GM18499 (cell line): Measurements from ENCODE around the gene CPAMD8.
"Not testable (repeated sequence)": the region's sequence is repeated elsewhere in the genome, so short reads cannot be mapped to it uniquely, and the experiment has no call there.

ENCODE experiments used
- ATAC-seq: cut with Tn5 transposase; IDR thresholded peaks from one replicate; pipeline ENCODE4 v1.9.1; 2021; ENCODE audit warnings: moderate number of reproducible peaks; ENCODE audit not compliant: insufficient read depth, unreplicated experiment

Gene CPAMD8

DNA sequence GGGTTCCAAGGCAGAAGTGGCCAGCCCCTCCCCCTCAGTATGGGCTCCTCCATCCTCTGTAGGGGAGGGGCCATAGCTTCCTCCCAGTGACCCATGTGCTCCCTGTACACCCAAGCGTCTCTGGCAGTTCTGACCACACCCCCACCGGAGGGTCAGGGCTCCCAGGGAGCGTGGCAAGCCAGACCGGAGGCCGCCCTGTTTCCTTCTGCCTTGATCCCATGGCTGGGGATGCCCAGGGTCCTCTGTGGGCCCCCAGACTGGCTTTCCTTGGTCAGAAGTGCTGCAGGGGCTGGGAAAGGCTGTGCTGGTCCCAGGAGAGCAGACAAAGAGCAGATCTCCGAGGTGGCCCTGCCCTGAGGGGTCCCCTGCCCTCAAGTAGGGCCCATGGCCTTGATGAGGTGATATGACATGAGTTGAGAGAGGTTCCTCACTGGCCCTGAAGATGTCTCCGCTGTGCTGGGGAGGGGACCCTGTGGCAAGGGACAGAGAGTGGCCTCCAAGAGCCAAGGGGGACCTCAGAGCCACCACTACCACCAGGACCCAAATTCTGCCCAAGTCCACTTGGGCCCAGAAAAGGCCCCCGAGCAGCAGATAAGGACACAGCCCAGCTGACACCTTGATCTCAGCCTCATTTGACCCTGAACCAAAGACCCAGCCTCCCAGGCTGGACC is 145.6 kb downstream of the CPAMD8 start:
- ATAC-seq, result no peak

DNA sequence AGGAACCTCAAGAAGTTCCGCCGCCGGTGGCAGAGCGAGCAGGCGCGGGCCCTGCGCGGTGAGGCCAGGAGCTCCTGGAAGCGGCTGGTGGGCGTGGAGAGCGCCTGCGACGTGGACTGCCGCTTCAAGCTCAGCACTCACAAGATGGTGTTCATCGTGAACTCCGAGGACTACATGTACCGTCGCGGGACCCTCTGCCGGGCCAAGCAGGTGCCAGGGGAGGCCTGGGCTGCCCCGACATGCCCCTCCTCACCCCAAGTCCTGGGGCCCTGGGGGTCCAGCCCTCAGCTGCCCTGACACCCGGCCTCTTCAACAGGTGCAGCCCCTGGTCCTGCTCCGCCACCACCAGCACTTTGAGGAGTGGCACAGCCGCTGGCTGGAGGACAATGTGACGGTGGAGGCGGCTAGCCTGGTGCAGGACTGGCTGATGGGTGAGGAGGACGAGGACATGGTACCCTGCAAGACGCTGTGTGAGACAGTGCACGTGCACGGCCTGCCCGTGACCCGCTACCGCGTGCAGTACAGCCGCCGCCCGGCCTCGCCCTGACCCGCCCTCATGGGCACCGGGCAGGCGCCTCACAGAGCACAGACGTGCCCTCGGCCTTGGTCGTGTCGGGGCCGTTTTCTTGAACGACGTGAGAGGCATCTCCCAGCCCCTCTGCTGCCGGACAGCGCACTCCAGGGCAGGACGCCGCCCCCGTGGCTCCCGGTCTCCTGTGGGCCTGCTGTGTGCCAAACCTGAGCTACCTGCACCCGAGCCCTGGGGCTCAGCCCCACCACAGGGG is 148.2 kb downstream of the CPAMD8 start:
- no peak for ATAC-seq

DNA sequence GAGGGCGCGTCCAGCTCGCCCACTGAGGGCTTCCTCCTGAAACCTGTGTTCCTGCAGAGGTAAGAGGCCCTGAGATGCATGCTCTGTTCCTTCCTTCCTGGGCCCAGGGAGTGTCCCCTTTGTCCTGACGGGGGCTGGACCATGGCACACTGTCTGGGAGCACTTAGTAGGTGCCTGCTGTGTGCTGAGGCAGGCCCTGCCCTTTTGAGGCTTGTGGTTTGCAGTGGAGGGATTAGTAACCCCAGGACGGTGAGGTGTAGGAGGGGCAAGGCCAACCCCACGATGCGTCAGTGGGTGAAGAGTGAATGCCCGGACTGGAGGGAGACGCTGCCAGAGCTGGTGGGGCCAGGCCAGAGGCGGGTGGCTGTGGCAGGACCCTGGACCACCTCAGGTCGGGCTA is 149.0 kb downstream of the CPAMD8 start:
- ATAC-seq, result no peak

DNA sequence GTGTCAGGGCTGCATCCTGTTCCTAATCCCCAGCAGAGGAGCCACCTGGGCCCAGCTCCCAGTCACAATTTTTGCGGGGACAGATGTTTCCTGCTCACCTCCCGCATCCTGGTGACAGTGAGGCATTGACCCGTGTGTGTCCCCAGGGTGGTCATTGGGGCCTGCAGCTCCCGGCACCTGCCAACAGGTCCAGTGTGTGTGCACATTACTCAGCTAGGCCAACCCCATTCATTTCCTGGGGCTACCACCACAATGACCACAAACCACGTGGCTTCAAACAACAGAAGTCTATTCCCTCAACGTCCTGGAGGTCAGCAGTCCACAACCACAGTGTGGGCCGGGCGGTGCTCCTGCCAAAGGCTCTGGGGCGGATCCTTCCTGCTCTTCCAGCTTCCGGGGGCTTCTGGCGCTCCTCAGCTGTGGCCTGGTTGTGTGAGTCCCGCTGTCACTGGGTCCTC is 149.7 kb downstream of the CPAMD8 start:
- ATAC-seq, result no peak

DNA sequence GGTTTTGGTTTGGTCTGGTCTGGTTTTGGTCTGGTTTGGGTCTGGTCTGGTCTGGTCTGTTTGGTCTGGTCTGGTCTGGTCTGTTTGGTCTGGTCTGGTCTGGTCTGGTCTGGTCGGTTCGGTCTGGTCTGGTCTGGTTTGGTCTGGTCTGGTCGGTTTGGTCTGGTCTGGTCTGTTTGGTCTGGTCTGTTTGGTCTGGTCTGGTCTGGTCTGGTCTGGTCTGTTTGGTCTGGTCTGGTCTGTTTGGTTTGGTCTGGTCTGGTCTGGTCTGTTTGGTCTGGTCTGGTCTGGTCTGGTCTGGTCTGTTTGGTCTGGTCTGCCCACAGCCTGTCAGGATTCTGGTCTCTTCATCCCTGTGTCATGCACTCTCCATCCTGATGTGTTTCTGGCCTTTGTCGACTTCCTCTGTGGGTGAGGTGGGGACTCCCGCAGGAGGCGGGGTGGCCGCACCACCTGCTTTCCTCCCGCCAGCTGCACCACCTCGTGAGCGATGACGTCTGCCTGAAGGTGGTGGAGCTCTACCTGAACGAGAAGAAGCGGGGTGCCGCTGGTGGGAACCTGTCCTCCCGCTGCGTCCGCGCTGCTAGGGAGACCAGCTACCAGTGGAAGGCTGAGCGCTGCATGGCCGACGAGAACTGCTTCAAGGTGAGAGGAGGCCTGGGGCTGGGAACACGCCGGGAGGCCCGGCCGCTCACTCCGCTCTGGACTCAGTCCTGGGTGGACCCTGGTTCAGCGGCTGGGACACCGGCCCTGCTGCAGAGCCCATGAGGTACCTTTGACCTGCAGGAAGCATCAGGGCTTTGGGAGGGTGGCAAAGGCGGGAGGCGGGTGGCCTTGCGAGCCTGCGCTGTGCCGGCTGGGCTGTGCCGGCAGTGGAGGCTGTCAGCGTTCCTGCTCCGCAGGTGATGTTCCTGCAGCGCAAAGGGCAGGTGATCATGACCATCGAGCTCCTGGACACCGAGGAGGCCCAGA is 150.7 kb downstream of the CPAMD8 start:
- no peak for ATAC-seq

DNA sequence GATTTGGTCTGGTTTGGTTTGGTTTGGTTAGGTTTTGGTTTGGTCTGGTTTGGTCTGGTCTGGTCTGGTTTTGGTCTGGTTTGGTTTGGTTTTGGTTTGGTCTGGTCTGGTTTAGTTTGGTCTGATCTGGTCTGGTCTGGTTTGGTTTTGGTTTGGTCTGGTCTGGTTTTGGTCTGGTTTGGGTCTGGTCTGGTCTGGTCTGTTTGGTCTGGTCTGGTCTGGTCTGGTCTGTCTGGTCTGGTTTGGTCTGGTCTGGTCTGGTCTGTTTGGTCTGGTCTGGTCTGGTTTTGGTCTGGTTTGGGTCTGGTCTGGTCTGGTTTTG is 151.7 kb downstream of the CPAMD8 start:
- ATAC-seq, result not testable (repeated sequence)

DNA sequence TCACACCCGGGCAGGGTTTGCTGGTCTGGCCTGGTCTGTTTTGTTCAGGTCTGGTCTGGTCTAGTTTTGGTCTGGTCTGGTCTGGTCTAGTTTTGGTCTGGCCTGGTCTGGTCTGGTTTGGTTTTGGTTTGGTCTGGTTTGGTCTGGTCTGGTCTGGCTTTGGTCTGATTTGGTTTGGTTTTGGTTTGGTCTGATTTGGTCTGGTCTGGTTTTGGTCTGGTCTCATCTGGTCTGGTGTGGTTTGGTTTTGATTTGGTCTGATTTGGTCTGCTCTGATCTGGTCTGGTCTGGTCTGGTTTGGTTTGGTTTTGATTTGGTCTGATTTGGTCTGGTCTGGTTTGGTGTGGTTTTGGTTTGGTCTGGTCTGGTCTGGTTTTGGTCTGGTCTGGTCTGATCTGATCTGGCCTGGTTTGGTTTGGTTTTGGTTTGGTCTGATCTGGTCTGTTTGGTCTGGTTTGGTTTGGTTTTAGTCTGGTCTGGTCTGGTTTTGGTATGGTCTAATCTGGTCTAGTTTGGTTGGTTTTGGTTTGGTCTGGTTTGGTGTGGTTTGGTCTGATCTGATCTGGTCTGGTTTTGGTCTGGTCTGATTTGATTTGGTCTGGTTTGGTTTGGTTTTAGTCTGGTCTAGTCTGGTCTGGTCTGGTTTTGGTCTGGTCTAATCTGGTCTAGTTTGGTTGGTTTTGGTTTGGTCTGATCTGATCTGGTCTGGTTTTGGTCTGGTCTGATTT is 152.2 kb downstream of the CPAMD8 start:
- ATAC-seq, result no peak

DNA sequence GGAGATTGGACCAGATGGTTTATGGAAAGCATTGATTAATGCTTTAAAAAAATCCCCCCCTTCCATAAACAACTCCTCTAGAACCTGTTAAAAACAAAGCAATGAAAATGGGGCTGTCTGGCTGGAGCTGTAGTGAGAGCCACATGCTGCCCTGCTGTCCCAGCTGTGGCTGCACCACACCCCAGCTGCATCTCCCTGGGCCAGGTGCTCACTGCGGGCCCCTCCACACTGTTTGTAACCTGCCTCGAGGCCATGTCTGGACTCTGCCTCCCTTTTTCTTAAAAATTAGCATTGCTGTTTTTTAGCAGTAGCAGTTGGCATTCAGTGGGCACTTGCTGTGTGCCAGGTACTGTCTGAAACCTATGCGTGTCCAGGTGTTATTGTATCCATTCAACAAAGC is 153.0 kb downstream of the CPAMD8 start:
- no peak for ATAC-seq

DNA sequence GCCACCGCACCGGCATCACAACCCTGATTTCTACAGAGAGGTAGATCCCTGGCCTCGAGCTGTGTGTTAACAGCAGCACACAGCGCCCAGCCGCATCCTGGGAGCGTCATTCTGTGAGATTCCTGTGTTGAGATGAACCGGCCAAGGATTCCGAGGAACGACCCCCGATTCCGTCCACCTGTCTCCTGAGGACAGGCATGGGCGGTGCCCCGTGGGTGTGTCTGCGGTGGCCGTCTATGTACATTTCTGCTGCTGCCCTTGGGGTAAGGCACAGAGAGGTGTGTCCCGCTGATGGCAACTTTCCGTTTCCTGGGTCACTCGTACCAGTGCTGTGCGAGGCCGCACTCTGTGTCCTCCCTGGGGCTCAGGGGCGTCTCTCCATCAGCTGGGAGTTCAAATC is 153.9 kb downstream of the CPAMD8 start:
- no peak for ATAC-seq

DNA sequence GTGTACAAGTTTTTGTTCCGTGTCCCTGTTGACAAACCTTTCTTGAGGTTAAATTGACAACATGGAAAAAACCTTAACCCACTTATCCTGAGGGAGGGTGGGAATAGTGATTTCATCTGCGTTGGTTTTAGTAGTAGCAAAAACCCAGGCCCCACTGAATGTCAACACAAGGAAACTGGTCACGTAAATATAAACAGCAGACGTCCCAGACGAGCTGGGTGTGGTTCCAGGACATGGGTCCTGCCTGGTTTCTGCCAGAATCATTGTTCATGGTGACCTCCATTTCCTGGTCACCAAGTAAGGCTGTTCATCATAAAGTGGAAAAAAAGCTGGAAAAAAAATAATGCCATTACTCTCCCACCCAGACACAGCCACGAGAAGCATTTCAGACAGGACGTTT is 154.7 kb downstream of the CPAMD8 start:
- no peak for ATAC-seq

DNA sequence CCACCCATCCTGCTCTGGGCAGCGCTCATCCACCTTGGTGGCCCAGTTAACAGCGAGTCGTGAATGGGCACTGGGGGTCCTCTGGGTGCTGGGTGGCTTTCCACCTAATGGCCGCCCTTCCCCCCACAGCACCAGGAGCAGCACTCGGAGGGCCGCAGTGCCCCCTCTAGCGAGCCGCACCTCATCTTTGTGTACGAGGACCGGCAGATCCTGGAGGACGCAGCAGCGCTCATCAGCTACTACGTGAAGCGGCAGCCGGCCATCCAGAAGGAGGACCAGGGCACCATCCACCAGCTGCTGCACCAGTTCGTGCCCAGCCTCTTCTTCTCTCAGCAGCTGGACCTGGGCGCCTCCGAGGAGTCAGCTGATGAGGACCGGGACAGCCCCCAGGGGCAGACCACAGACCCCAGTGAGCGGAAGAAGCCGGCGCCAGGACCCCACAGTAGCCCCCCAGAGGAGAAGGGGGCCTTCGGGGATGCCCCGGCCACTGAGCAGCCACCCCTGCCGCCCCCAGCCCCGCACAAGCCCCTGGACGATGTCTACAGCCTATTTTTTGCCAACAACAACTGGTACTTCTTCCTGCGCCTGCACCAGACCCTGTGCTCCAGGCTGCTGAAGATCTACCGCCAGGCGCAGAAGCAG is 157.2 kb downstream of the CPAMD8 start:
- no peak for ATAC-seq

DNA sequence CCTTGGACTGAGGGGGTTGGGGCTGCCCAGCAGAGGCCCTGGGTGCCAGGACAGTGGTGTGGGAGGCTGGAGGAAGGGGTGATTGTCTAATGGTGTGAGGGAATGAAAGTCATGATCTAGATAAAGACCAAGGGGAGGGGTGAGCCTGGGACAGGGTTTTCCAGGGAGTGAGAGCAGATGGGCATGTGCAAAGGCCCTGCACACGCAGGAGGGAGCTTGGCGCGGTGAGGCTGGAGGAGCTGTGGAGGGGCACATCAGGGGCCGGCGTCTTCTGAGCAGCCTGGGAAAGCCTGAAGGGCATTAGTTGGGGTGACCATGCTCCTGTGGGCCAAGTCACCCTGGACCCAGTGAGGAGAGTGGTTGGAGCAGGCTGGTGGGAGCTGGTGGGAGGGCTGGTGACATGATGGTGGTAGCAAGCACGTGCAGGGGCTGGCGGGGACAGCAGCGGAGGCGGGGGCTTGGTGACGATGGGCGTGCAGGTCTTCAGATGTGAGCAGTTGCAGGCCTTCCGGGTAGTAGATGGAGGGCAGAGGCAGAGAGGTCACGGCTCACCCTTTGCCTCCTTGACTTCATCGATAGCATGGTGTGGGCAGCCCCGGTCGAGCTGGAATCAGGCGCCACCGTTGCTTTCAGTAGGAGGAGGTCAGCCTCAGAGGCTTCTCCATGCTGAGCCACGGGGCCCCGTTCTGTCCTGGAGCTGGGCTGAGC is 158.0 kb downstream of the CPAMD8 start:
- no peak for ATAC-seq

DNA sequence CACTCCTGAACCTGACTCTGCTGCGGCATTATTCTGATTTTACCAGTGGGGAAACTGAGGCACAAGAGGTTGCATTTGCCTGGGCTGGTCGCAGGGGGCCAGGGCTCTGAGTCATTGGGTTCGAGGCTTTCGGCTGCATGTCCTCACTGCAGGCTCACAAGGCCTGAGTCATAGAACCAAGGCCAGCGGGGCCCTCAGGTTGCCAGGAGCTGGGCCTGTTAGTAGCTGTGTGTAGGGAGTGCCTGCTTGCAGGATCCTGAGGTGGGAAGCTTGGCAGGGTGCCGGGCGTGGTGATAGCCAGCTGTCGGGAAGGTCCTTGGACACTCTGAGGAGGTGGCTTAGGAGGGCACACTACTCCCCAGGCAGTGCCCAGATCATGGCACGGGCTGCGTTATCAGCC is 159.4 kb downstream of the CPAMD8 start:
- no peak for ATAC-seq

DNA sequence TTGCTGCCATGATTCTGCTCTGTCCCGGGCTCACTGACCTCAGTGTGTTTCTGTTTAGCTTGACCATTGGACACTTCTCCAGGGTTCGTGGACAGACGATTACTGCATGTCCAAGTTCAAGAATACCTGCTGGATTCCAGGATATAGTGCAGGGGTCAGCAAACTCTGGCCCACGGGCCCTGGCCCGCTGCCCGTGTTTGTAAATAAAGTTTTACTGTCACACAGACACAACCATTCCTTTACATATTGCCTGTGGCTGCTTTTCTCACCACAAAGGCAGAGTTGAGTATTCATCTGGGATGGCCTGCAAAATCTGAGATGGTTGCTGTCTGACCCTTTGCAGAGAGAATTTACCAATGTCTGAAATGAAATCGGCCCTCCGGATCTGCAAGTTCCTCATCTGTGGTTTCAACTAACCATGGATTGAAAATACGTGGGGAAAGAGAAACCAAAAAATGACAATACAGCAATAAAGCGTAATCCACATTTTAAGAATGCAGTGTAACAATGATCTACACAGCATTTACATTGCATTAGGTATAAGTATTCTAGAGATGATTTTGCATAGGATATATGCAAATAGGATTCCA is 163.7 kb downstream of the CPAMD8 start:
- ATAC-seq, result no peak

DNA sequence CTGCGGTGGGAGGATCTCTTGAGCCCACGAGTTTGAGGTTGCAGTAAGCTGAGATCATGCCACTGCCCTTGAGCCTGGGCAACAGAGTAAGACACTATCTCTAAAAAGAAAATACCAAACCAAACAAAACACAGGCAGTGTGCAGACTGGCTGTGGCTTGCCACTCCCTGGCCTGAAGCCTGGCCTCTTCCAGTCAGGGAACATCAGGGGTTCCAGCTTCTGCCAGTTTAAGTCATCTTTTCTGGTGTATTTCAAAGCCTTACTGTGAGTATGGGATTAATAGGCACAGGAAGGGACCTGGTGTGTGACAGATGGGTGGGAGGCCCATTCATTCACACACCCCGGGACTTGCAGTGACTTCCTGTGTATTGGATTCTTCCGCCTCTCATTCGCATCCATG is 164.8 kb downstream of the CPAMD8 start:
- ATAC-seq, result no peak

DNA sequence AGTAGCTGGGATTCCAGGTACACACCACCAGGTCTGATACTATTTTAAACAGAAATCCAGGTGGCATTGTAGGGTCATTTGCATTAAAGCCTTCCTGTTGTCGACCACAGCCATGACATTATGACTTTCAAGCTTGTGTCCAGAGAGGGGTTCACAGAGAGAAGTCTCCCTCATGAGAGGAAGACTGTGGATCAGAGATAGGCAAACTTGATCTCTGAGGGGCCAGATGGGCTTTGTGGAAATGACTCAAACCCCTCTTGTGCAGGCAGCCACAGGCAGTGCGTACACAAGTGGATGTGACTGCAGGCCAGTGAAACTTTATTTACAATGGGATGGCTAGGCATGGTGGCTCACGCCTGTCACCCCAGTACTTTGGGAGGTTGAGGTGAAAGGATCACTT is 165.6 kb downstream of the CPAMD8 start:
- no peak for ATAC-seq

DNA sequence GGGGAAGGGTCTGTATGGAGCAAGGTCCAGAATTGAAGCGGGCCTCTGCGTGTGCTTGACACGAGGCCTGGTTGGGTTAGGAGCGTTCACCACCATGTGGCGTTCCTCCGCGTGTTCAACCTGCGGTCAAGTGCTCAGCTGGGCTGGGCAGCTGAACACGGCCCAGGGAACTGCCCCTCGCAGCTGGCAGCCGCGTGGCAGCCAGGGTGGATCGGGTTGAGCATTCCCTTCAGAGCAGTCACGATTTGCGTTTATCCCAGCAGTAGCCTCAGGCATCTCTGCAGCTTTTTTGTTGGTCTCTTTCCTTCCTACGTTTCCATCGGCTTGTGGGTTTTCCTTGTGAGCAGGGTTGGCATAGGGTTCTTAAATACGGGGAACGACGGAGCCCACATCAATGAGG is 166.5 kb downstream of the CPAMD8 start:
- no peak for ATAC-seq

DNA sequence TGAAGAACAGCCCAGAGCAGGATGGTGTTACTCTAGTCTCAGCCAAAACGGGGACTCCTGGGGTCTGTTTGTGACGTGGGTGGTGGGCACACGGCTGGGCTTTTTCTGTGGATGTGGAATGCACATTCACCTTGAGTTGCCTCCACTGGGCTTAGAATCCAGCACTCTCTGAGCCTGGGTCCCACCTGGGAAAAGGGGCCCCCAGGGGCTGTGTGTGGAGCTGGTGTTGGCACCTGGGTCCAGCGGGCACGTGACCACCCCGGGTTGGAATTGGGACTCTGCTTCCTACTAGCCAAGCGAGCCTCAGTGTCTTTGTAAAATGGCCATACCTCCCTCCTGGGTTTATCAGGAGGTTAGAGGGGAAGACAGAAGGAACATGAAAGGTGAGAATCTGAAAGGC is 167.0 kb downstream of the CPAMD8 start:
- ATAC-seq, result no peak

DNA sequence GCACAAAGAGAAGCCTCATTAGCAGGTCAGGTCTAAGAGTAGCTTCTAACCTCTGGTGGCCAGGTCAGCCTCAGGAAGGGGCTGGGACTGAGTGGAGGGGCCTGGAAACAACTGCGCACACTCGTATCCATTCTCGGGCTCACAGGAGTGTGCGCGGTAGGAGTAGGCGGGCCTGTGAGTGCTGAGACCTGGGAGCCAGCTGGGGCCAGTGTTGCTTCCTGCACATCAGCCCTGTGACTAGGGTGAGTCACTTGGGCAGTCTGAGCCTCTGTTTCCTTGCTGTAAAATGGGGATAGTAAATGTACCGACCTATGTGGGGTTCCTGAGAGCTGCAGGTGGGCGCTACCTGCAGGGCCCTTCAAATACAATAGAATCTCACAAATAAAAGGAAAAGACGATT is 170.5 kb downstream of the CPAMD8 start:
- ATAC-seq, result no peak
